ENCODE results near the gene ARL14EP.

- TF ChIP-seq CTCF (conservative IDR thresholded peaks at IDR 0.05; ENCODE audit: low read depth, low read length) (no peak), EZH2 (IDR thresholded peaks at IDR 0.05; ENCODE audit: borderline replicate concordance, low read depth, low read length, poor library complexity, severe bottlenecking) (no peak)
These were observed 11.7 kb upstream of the ARL14EP start for GRCh38 chr11:30311189-30311588.

All from A673 (cell line).